Inferior parietal cortex (tissue), 1 donor: ENCODE data around the gene RPS15A.
"Not testable (repeated sequence)": the region's sequence is repeated elsewhere in the genome, so short reads cannot be mapped to it uniquely, and the experiment has no call there.

Experiments
- DNase-seq: peaks from one replicate; pipeline ENCODE4 v3.0.0-alpha.2; 2016; ENCODE audit errors: extremely low spot score

The RPS15A gene

GRCh38 chr16:18756639-18757038 lies 33.5 kb downstream of the RPS15A start:
- not testable (repeated sequence) for DNase-seq

GRCh38 chr16:18742870-18743269 lies 47.3 kb downstream of the RPS15A start:
- not testable (repeated sequence) for DNase-seq

- not testable (repeated sequence) for DNase-seq
Measured at GRCh38 chr16:18740027-18740426, 50.1 kb downstream of the RPS15A start.

GRCh38 chr16:18738768-18739167 lies 51.4 kb downstream of the RPS15A start:
- DNase-seq, result not testable (repeated sequence)

- DNase-seq, result not testable (repeated sequence)
Measured at GRCh38 chr16:18734279-18734678, 55.9 kb downstream of the RPS15A start.
